HCT116 (cell line): ENCODE measurements around the gene MYLK. TPM values are rescaled to one million over a fixed set of nuclear protein-coding genes. Genes with fewer than 3 reads are reported as not detected.

ENCODE experiments used
- ATAC-seq: fragments of 200-7000 bp; cut with Tn5 transposase; 2 replicates; pipeline ENCODE4 v1.9.1; 2020; ENCODE audit warnings: mild to moderate bottlenecking, moderate library complexity
- BruUV-seq: library from RNA; stranded (reverse); fragments of 400-500 nt; replicated peaks from 2 replicates; lab custom pipeline; 2021; lab: Mats Ljungman, UMichigan
- CTCF ChIA-PET: fragments of 300-600 bp; sonication (Branson Sonifier 250); formaldehyde crosslinking; loops from one replicate; lab custom pipeline; 2021; ENCODE audit warnings: antibody characterized with exemption; lab: Charles Lee
- POLR2A ChIA-PET: fragments of 300-600, 350-600 bp; sonication (Branson Sonifier 250); formaldehyde crosslinking; loops from one replicate; lab custom pipeline; 2021; ENCODE audit warnings: antibody characterized with exemption; lab: Charles Lee
- RAD21 ChIA-PET, 2 experiments: fragments of 300-600 bp; sonication (Branson Sonifier 250); formaldehyde crosslinking; loops; one replicate each; lab custom pipeline; 2023; ENCODE audit warnings: low total read pairs in 2 of 2; ENCODE audit not compliant: uncharacterized antibody in 2 of 2, unreplicated experiment in 2 of 2, low non-redundant PET in 1 of 2; lab: Charles Lee
- DNase-seq: peaks from one replicate; pipeline ENCODE4 v3.0.0-alpha.2; 2010; ENCODE audit warnings: low read depth, low spot score
- H2AFZ ChIP-seq: fragments of 200-600 bp; shearing (Covaris generic), sonication (generic); 2 replicates; pipeline ENCODE4 v1.6.1; 2017; ENCODE audit warnings: low read depth, mixed run types, mixed read lengths, antibody characterized with exemption, low read length; ENCODE audit not compliant: poor library complexity, severe bottlenecking
- H3K27ac ChIP-seq: 2 replicates; pipeline ENCODE4 v1.5.1; 2012; ENCODE audit warnings: low read depth, low read length
- H3K27me3 ChIP-seq: fragments of 200-600 bp; sonication (generic); 2 replicates; pipeline ENCODE4 v1.6.1; 2016; ENCODE audit warnings: mixed run types, low read length, mixed read lengths; ENCODE audit not compliant: insufficient read depth
- H3K36me3 ChIP-seq, 2 experiments: fragments of 200-500 bp in 1 of 2; fragments of 200-600 bp in 1 of 2; sonication (Bioruptor generic) in 1 of 2; sonication (generic) in 1 of 2; 2 replicates each; pipeline versions ENCODE4 v1.5.1 to v1.6.1; 2014 to 2016; ENCODE audit warnings: low read length in 2 of 2, inconsistent platforms in 1 of 2, mixed read lengths in 1 of 2, mixed run types in 1 of 2; ENCODE audit not compliant: insufficient read depth in 2 of 2, control insufficient read depth in 1 of 2
- H3K4me1 ChIP-seq, 2 experiments: fragments of 200-600 bp in 1 of 2; sonication (generic) in 1 of 2; 2 replicates each; pipeline versions ENCODE4 v1.5.1 to v1.6.1; 2012 to 2017; ENCODE audit warnings: low read length in 2 of 2, inconsistent platforms in 1 of 2, mild to moderate bottlenecking in 1 of 2, mixed read lengths in 1 of 2, mixed run types in 1 of 2, moderate library complexity in 1 of 2; ENCODE audit not compliant: insufficient read depth in 2 of 2, control insufficient read depth in 1 of 2
- H3K4me2 ChIP-seq: fragments of 200-600 bp; sonication (generic); 2 replicates; pipeline ENCODE4 v1.6.1; 2017; ENCODE audit warnings: mixed run types, low read length, mixed read lengths
- H3K4me3 ChIP-seq, 2 experiments: fragments of 200-600 bp in 1 of 2; sonication (generic) in 1 of 2; replicated peaks in 1 of 2; 2 replicates each; pipeline ENCODE4 v1.5.1; 2011 to 2016; ENCODE audit warnings: low read length in 2 of 2, control low read depth in 1 of 2, low read depth in 1 of 2, mild to moderate bottlenecking in 1 of 2, mixed read lengths in 1 of 2, mixed run types in 1 of 2
- H3K79me2 ChIP-seq: fragments of 200-600 bp; sonication (generic); 2 replicates; pipeline ENCODE4 v1.6.1; 2017; ENCODE audit warnings: mild to moderate bottlenecking, mixed run types, low read length, moderate library complexity, mixed read lengths; ENCODE audit not compliant: insufficient read depth
- H3K9ac ChIP-seq: fragments of 200-600 bp; sonication (generic); 2 replicates; pipeline ENCODE4 v1.6.1; 2016; ENCODE audit warnings: low read length, mixed read lengths
- H3K9me2 ChIP-seq: fragments of 200-600 bp; sonication (generic), shearing (Covaris generic); 2 replicates; pipeline ENCODE4 v1.6.1; 2017; ENCODE audit warnings: mixed run types, mild to moderate bottlenecking, moderate library complexity; ENCODE audit not compliant: insufficient read depth
- H3K9me3 ChIP-seq, 2 experiments: fragments of 200-500 bp in 1 of 2; fragments of 200-600 bp in 1 of 2; sonication (Bioruptor generic) in 1 of 2; sonication (generic) in 1 of 2; 2 replicates each; pipeline ENCODE4 v1.6.1; 2014 to 2017; ENCODE audit warnings: low read length in 2 of 2, mixed read lengths in 2 of 2, inconsistent platforms in 1 of 2, low read depth in 1 of 2, mild to moderate bottlenecking in 1 of 2, mixed run types in 1 of 2, moderate library complexity in 1 of 2; ENCODE audit not compliant: control insufficient read depth in 1 of 2, insufficient read depth in 1 of 2
- H4K20me1 ChIP-seq: fragments of 200-600 bp; sonication (generic), shearing (Covaris generic); 2 replicates; pipeline ENCODE4 v1.6.1; 2017; ENCODE audit warnings: mixed run types, mild to moderate bottlenecking, moderate library complexity; ENCODE audit not compliant: insufficient read depth
- ATF3 ChIP-seq: IDR thresholded peaks from 2 replicates; pipeline ENCODE4 v1.6.1; 2012
- CBX3 ChIP-seq: IDR thresholded peaks from 2 replicates; pipeline ENCODE4 v1.6.1; 2012; ENCODE audit warnings: low read depth
- CEBPB ChIP-seq: IDR thresholded peaks from 2 replicates; pipeline ENCODE4 v1.6.1; 2012; ENCODE audit warnings: low read depth
- EGR1 ChIP-seq: IDR thresholded peaks from 2 replicates; pipeline ENCODE4 v1.6.1; 2012; ENCODE audit warnings: low read depth
- POLR2AphosphoS5 ChIP-seq: IDR thresholded peaks from 2 replicates; pipeline ENCODE4 v1.6.1; 2011; ENCODE audit warnings: mild to moderate bottlenecking, low read depth, low read length, moderate library complexity
- TCF7L2 ChIP-seq: IDR thresholded peaks from 2 replicates; pipeline ENCODE4 v1.7.0; 2011; ENCODE audit warnings: borderline replicate concordance, inconsistent platforms; ENCODE audit not compliant: insufficient read depth, insufficient read length; ENCODE audit errors: extremely low read depth
- YY1 ChIP-seq: IDR thresholded peaks from 2 replicates; pipeline ENCODE4 v1.6.1; 2011; ENCODE audit warnings: low read length, low read depth, moderate library complexity, mild to moderate bottlenecking; ENCODE audit not compliant: insufficient replicate concordance; ENCODE audit errors: extremely low read depth
- ZBTB33 ChIP-seq: IDR thresholded peaks from 2 replicates; pipeline ENCODE4 v1.6.1; 2011; ENCODE audit warnings: mild to moderate bottlenecking, low read length, moderate library complexity; ENCODE audit not compliant: insufficient replicate concordance; ENCODE audit errors: extremely low read depth
- ZFX ChIP-seq: fragments of 450-650 bp; IDR thresholded peaks from 2 replicates; pipeline ENCODE4 v1.6.1; 2017
- intact Hi-C: fragments of 100-400 bp; cut with micrococcal nuclease; formaldehyde crosslinking; loops from 2 replicates; pipeline ENCODE4 v1.10.0; 2022
- total RNA-seq: library from RNA; stranded (reverse); gene quantifications from one replicate; pipeline ENCODE4 v1.2.1, GENCODE V29; 2021; ENCODE audit not compliant: unreplicated experiment
- TF ChIP-seq, protein P1 (sequence below): IDR thresholded peaks from 2 replicates; pipeline ENCODE4 v1.6.1; 2012

MYLK gene
- total RNA-seq, 1 experiment from 2014 or later = 3.8 TPM

GRCh38 chr3:123653221-123653682, 230.9 kb downstream of the MYLK start:
- CTCF ChIA-PET = interaction anchor here (0.8 to 5.3 kb wide), 8 partner anchors 8 to 87 kb away, joined by 3 to 81 read pairs (median 13); no protein-coding TSS in a partner anchor
- Histone ChIP-seq H3K4me1 (no peaks in the 10 kb centered on the region), H3K36me3 (no peaks in the 10 kb centered on the region), H3K4me2 (no peak overlapping the region), H3K27ac (no peak overlapping the region), H3K9me3 (no peaks in the 10 kb centered on the region; a peak in 1 of 4 replicates), H3K9me2 (no peaks in the 10 kb centered on the region), H3K79me2 (no peaks in the 10 kb centered on the region), H3K4me3 (no peak overlapping the region), H2AFZ (no peak overlapping the region), H3K27me3 (no peaks in the 10 kb centered on the region), H3K9ac (no peak overlapping the region), H4K20me1 (no peaks in the 10 kb centered on the region)
- POLR2A ChIA-PET = interaction anchor here (1.6 kb wide), 1 partner anchor 70 kb away, joined by 6 read pairs; no protein-coding TSS in a partner anchor
- no peak for DNase-seq
- intact Hi-C loops = loop anchor here (5.0 kb wide), 1 partner anchor 224 kb away; no protein-coding TSS in a partner anchor
- no TSS peak for BruUV-seq
- RAD21 ChIA-PET = interaction anchor here (0.9 to 2.4 kb wide), 4 partner anchors 49 to 71 kb away, joined by 3 to 13 read pairs (median 6); no protein-coding TSS in a partner anchor
- no peak for ATAC-seq
- TF ChIP-seq TCF7L2 (no peak), EGR1 (no peak), CEBPB (no peak; the same call in 1 of the 2 replicates), ZFX (no peak), ATF3 (no peak), YY1 (no peak), CBX3 (no peak), POLR2AphosphoS5 (no peak), ZBTB33 (no peak)
- TF ChIP-seq, protein P1, sequence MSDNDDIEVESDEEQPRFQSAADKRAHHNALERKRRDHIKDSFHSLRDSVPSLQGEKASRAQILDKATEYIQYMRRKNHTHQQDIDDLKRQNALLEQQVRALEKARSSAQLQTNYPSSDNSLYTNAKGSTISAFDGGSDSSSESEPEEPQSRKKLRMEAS = no peak
